Natural killer cell (primary cell): Measurements from ENCODE around the gene NEFH. TPM values are rescaled to one million over a fixed set of nuclear protein-coding genes. Genes with fewer than 3 reads are reported as not detected.

Source experiments
- ATAC-seq, 3 donors: fragments of 150-1000 bp in 2 of 3; fragments of 200-7000 bp in 1 of 3; cut with Tn5 transposase; 1 replicate in 1 of 3; 2 replicates in 2 of 3; pipeline ENCODE4 v1.10.0; 2021; ENCODE audit warnings: mild to moderate bottlenecking in 2 of 3, moderate library complexity in 2 of 3
- DNase-seq, 2 donors: peaks; one replicate each; pipeline versions ENCODE4 v3.0.0 to v3.0.0-alpha.2; 2013 to 2021; ENCODE audit warnings: mixed read lengths in 1 of 2
- H3K27ac ChIP-seq: one replicate; pipeline ENCODE4 v1.5.1; 2013; ENCODE audit warnings: mild to moderate bottlenecking, low read length
- H3K27me3 ChIP-seq: one replicate; pipeline ENCODE4 v1.6.1; 2013; ENCODE audit warnings: low read length; ENCODE audit not compliant: control insufficient read depth, insufficient read depth
- H3K36me3 ChIP-seq: one replicate; pipeline ENCODE4 v1.6.1; 2013; ENCODE audit warnings: low read length; ENCODE audit not compliant: control insufficient read depth, insufficient read depth
- H3K4me1 ChIP-seq: one replicate; pipeline ENCODE4 v1.6.1; 2013; ENCODE audit warnings: low read length; ENCODE audit not compliant: control insufficient read depth, insufficient read depth
- H3K4me3 ChIP-seq: one replicate; pipeline ENCODE4 v1.5.1; 2013; ENCODE audit warnings: low read length
- H3K9me3 ChIP-seq: one replicate; pipeline ENCODE4 v1.6.1; 2013; ENCODE audit warnings: low read length; ENCODE audit not compliant: control insufficient read depth, insufficient read depth
- H3K27ac Mint-ChIP-seq, 2 donors: one replicate each; pipeline ENCODE4 v1.8.0; 2022; ENCODE audit warnings: mild to moderate bottlenecking in 2 of 2, mixed read lengths in 2 of 2, moderate library complexity in 1 of 2
- H3K27me3 Mint-ChIP-seq, 2 donors: one replicate each; pipeline ENCODE4 v1.8.0; 2022; ENCODE audit warnings: low read depth in 2 of 2, mixed read lengths in 2 of 2
- H3K36me3 Mint-ChIP-seq: one replicate; pipeline ENCODE4 v1.8.0; 2022; ENCODE audit warnings: mixed read lengths
- H3K4me1 Mint-ChIP-seq, 2 donors: one replicate each; pipeline ENCODE4 v1.8.0; 2022; ENCODE audit warnings: mixed read lengths in 2 of 2
- H3K4me3 Mint-ChIP-seq: one replicate; pipeline ENCODE4 v1.8.0; 2022; ENCODE audit warnings: mild to moderate bottlenecking, moderate library complexity, mixed read lengths
- H3K9me3 Mint-ChIP-seq, 2 donors: one replicate each; pipeline ENCODE4 v1.8.0; 2022; ENCODE audit warnings: mixed read lengths in 2 of 2
- CTCF ChIP-seq: fragments of 200-600 bp; IDR thresholded peaks from one replicate; pipeline ENCODE4 v1.8.0; 2022; ENCODE audit warnings: antibody characterized with exemption
- WGBS: methylation state at CpG from one replicate; pipeline ENCODE4 v1.1.7; 2013; ENCODE audit warnings: missing lambda C conversion rate; ENCODE audit not compliant: insufficient coverage; 5-methylcytosine and 5-hydroxymethylcytosine counted together
- intact Hi-C: fragments of 100-400 bp; cut with micrococcal nuclease; formaldehyde crosslinking; loops from one replicate; pipeline ENCODE4 v1.14.2; 2022
- total RNA-seq, 4 donors: library from RNA; stranded (reverse); fragments of 120-200 nt in 1 of 4; gene quantifications; one replicate each; pipeline versions ENCODE4 v1.2.3 to v1.2.4, GENCODE V29; 2013 to 2022

The NEFH gene
- total RNA-seq, 3 donors from 2014 or later (not counting 1 experiment from before 2014, with no cell fraction given): 0.09 to 0.48 (median 0.12) TPM

- Mint-ChIP-seq H3K36me3 (no peaks in the 10 kb centered on the region), H3K27ac (no peak overlapping the region), H3K4me1 (no peaks in the 10 kb centered on the region), H3K9me3 (no peaks in the 10 kb centered on the region), H3K27me3 (peaks cover 7 to 10% of the 10 kb centered on the region in 2 donors), H3K4me3 (no peak overlapping the region)
- H3K27me3 ChIP-seq: no peaks in the 10 kb centered on the region
- H3K4me3 ChIP-seq: no peak overlapping the region
- H3K4me1 ChIP-seq: no peaks in the 10 kb centered on the region
- intact Hi-C loops: no loop called here
- H3K27ac ChIP-seq: no peak overlapping the region
- WGBS: 87% methylated on average over 5 of the region's 5 CpGs
- TF ChIP-seq CTCF: no peak
- DNase-seq (no peak), ATAC-seq (no peak)
- no peaks in the 10 kb centered on the region for H3K36me3 ChIP-seq
- H3K9me3 ChIP-seq: no peaks in the 10 kb centered on the region
Observed at GRCh38 chr22:29447906-29448305, 32.1 kb upstream of the NEFH start.

- no peak for ATAC-seq
- H3K9me3 Mint-ChIP-seq: no peaks in the 10 kb centered on the region
- WGBS: 91% methylated on average over 11 of the region's 11 CpGs
- H3K4me3 Mint-ChIP-seq: no peak overlapping the region
- Histone ChIP-seq H3K36me3 (no peaks in the 10 kb centered on the region), H3K27ac (no peak overlapping the region), H3K9me3 (no peaks in the 10 kb centered on the region), H3K4me3 (no peak overlapping the region), H3K4me1 (no peaks in the 10 kb centered on the region), H3K27me3 (no peaks in the 10 kb centered on the region)
- no peaks in the 10 kb centered on the region for H3K27me3 Mint-ChIP-seq
- intact Hi-C loops: no loop called here
- no peak overlapping the region for H3K27ac Mint-ChIP-seq
- no peak for TF ChIP-seq CTCF
- H3K36me3 Mint-ChIP-seq: no peaks in the 10 kb centered on the region
- DNase-seq: no peak
- H3K4me1 Mint-ChIP-seq: no peaks in the 10 kb centered on the region
Observed at GRCh38 chr22:29449296-29449875, 30.6 kb upstream of the NEFH start.

GRCh38 chr22:29450222-29450621 lies 29.8 kb upstream of the NEFH start:
- Mint-ChIP-seq H3K27me3 (no peaks in the 10 kb centered on the region), H3K4me3 (no peak overlapping the region), H3K4me1 (no peaks in the 10 kb centered on the region), H3K36me3 (no peaks in the 10 kb centered on the region), H3K9me3 (no peaks in the 10 kb centered on the region), H3K27ac (no peak overlapping the region)
- WGBS: 95% methylated on average over 8 of the region's 8 CpGs
- intact Hi-C loops: no loop called here
- no peak overlapping the region for H3K4me3 ChIP-seq
- no peak for DNase-seq
- no peak for ATAC-seq
- no peak overlapping the region for H3K27ac ChIP-seq
- H3K9me3 ChIP-seq: no peaks in the 10 kb centered on the region
- H3K27me3 ChIP-seq: no peaks in the 10 kb centered on the region
- TF ChIP-seq CTCF: no peak
- H3K36me3 ChIP-seq: no peaks in the 10 kb centered on the region
- no peaks in the 10 kb centered on the region for H3K4me1 ChIP-seq

GRCh38 chr22:29451863-29452262 lies 28.2 kb upstream of the NEFH start:
- H3K4me3 Mint-ChIP-seq: no peak overlapping the region
- WGBS: 85% methylated on average over 4 of the region's 4 CpGs
- TF ChIP-seq CTCF: no peak
- DNase-seq (no peak), ATAC-seq (no peak)
- no peaks in the 10 kb centered on the region for H3K36me3 Mint-ChIP-seq
- Histone ChIP-seq H3K9me3 (no peaks in the 10 kb centered on the region), H3K4me1 (no peaks in the 10 kb centered on the region), H3K4me3 (no peak overlapping the region), H3K27ac (no peak overlapping the region), H3K36me3 (no peaks in the 10 kb centered on the region), H3K27me3 (no peaks in the 10 kb centered on the region)
- H3K4me1 Mint-ChIP-seq: no peaks in the 10 kb centered on the region
- H3K9me3 Mint-ChIP-seq: no peaks in the 10 kb centered on the region
- no peaks in the 10 kb centered on the region for H3K27me3 Mint-ChIP-seq
- H3K27ac Mint-ChIP-seq: no peak overlapping the region
- intact Hi-C loops: no loop called here
